Measurements from ENCODE around the gene FBXO42.

- TF ChIP-seq CTCF (IDR thresholded peaks at IDR 0.05; ENCODE audit: insufficient read depth, low read depth, low read length): no peak
- TF ChIP-seq EZH2 (IDR thresholded peaks at IDR 0.05; ENCODE audit: insufficient read depth, low read length): no peak
Measured at GRCh38 chr1:16239972-16240491, 112.2 kb downstream of the FBXO42 start.

Measured in astrocyte (in vitro differentiated cells and primary cell).